Adipose tissue (tissue), 3 donors: ENCODE results near the gene STK11. TPM values are rescaled to one million over a fixed set of nuclear protein-coding genes. Genes with fewer than 3 reads are reported as not detected.

Experiments
- H3K27ac ChIP-seq: one replicate; pipeline ENCODE4 v1.5.1; 2013; ENCODE audit warnings: low read depth, low read length
- WGBS, 3 donors: extraction: QIAGEN DNeasy Blood & Tissue Kit; methylation state at CpG; one replicate each; pipeline ENCODE4 v1.1.7; 2013; 5-methylcytosine and 5-hydroxymethylcytosine counted together
- polyA plus RNA-seq, 3 donors: library from polyadenylated mRNA; stranded (reverse); fragments of 200-250 nt; gene quantifications; one replicate each; pipeline ENCODE4 v1.2.3, GENCODE V29; 2013
- donor health status: healthy with polysubstance abuse.
- donor health status: Bipolar disorder and iron deficiency.
- donor health status: healthy.

Gene STK11
- polyA plus RNA-seq, 3 donors: 24.5 to 42.9 (median 39.4) TPM

GRCh38 chr19:1262623-1263123 lies 57.1 kb downstream of the STK11 start:
- H3K27ac ChIP-seq: peak overlapping the region; percentile 86
- 43 to 48% (median 45%) methylated on average over 18 to 21 of the region's 21 CpGs for whole genome bisulfite sequencing, 3 donors

- no peak overlapping the region for H3K27ac ChIP-seq
- WGBS, 3 donors: 71 to 81% (median 80%) methylated on average over 5 of the region's 5 CpGs
Observed at GRCh38 chr19:1263188-1263587, 57.6 kb downstream of the STK11 start.

- WGBS, 3 donors: 70 to 77% (median 74%) methylated on average over 26 of the region's 26 CpGs
- peak overlapping the region; percentile 81 for H3K27ac ChIP-seq
Observed at GRCh38 chr19:1264801-1265614, 59.4 kb downstream of the STK11 start.

- WGBS, 3 donors: 10 to 43% (median 16%) methylated on average over 28 of the region's 28 CpGs
- peak overlapping the region; percentile 81 for H3K27ac ChIP-seq
Observed at GRCh38 chr19:1265615-1266128, 60.1 kb downstream of the STK11 start.

- WGBS, 3 donors: 1 to 9% (median 2%) methylated on average over 53 to 84 of the region's 84 CpGs
- no peak overlapping the region for H3K27ac ChIP-seq
Observed at GRCh38 chr19:1266129-1266915, 60.7 kb downstream of the STK11 start.

- WGBS, 3 donors: 1% methylated on average over 49 to 59 of the region's 59 CpGs
- no peak overlapping the region for H3K27ac ChIP-seq
Observed at GRCh38 chr19:1266916-1267476, 61.4 kb downstream of the STK11 start.

- no peak overlapping the region for H3K27ac ChIP-seq
- WGBS, 3 donors: 29 to 48% (median 32%) methylated on average over 35 of the region's 35 CpGs
Observed at GRCh38 chr19:1267477-1268225, 62.1 kb downstream of the STK11 start.

GRCh38 chr19:1268226-1269064 lies 62.9 kb downstream of the STK11 start:
- WGBS, 3 donors: 49 to 56% (median 56%) methylated on average over 40 of the region's 40 CpGs
- H3K27ac ChIP-seq: peak overlapping the region; percentile 33

- 0% methylated on average over 35 to 50 of the region's 50 CpGs for WGBS, 3 donors
- H3K27ac ChIP-seq: peak within 1 kb of the TSS; percentile 88
Observed at GRCh38 chr19:1269065-1269477, 63.5 kb downstream of the STK11 start, which contains the start of gene CIRBP. Gene CIRBP (plus strand): TSS chr19:1269332. CDS start chr19:1270934, 1,602 bp downstream.

- peak overlapping the region; percentile 88 for H3K27ac ChIP-seq
- 1% methylated on average over 32 to 64 of the region's 64 CpGs for WGBS, 3 donors
Observed at GRCh38 chr19:1269478-1270212, 64.1 kb downstream of the STK11 start.

- 9 to 30% (median 20%) methylated on average over 8 of the region's 8 CpGs for WGBS, 3 donors
Observed at GRCh38 chr19:1270213-1270853, 64.8 kb downstream of the STK11 start.

GRCh38 chr19:1270854-1271527 lies 65.4 kb downstream of the STK11 start:
- H3K27ac ChIP-seq: no peak overlapping the region
- WGBS, 3 donors: 33 to 68% (median 65%) methylated on average over 26 of the region's 26 CpGs

More at GRCh38 chr19:1270213-1270853, 64.8 kb downstream of the STK11 start:
- peak overlapping the region; percentile 75 for H3K27ac ChIP-seq

- no peak overlapping the region for H3K27ac ChIP-seq
- 58 to 74% (median 73%) methylated on average over 37 of the region's 37 CpGs for WGBS, 3 donors
Observed at GRCh38 chr19:1271528-1272422, 66.2 kb downstream of the STK11 start.

GRCh38 chr19:1272423-1273262 lies 67.1 kb downstream of the STK11 start:
- H3K27ac ChIP-seq: no peak overlapping the region
- 70 to 71% (median 70%) methylated on average over 33 of the region's 33 CpGs for WGBS, 3 donors
